ENCODE results near the gene ADAMTSL2. TPM values are rescaled to one million over a fixed set of nuclear protein-coding genes. Genes with fewer than 3 reads are reported as not detected.

ADAMTSL2 gene
- total RNA-seq, 1 donor from 2014 or later = 2.0 TPM

GRCh38 chr9:133528001-133528875 is 6.3 kb upstream of the ADAMTSL2 start:
- H3K4me1 ChIP-seq = peaks cover 24% of the 10 kb centered on the region
- peak overlapping the region in 1 of 2 donors; percentile 16 for H3K4me3 ChIP-seq
- no peaks in the 10 kb centered on the region for H3K36me3 ChIP-seq
- no peak overlapping the region for H3K27ac ChIP-seq
- no peak for DNase-seq (ENCODE audit: extremely low spot score in 2 of 2)
- TF ChIP-seq POLR2AphosphoS5 (IDR thresholded peaks at IDR 0.05; ENCODE audit: insufficient read depth in 1 of 2, low read depth in 1 of 2) = no peak
- no peak for TF ChIP-seq CTCF (IDR thresholded peaks at IDR 0.05)
- TF ChIP-seq POLR2A (IDR thresholded peaks at IDR 0.05) = no peak
- no peaks in the 10 kb centered on the region for H3K27me3 ChIP-seq
- H3K9me3 ChIP-seq = no peaks in the 10 kb centered on the region
- intact Hi-C loops (cut with DNase I) = no loop called here

GRCh38 chr9:133528876-133529241 is 5.6 kb upstream of the ADAMTSL2 start:
- no peak overlapping the region for H3K27ac ChIP-seq
- peaks cover 27% of the 10 kb centered on the region for H3K4me1 ChIP-seq
- H3K9me3 ChIP-seq = no peaks in the 10 kb centered on the region
- H3K36me3 ChIP-seq = no peaks in the 10 kb centered on the region
- no peaks in the 10 kb centered on the region for H3K27me3 ChIP-seq
- no peak overlapping the region for H3K4me3 ChIP-seq
- DNase-seq (ENCODE audit: extremely low spot score in 2 of 2) = no peak
- intact Hi-C loops (cut with DNase I) = no loop called here
- TF ChIP-seq POLR2AphosphoS5 (IDR thresholded peaks at IDR 0.05; ENCODE audit: insufficient read depth in 1 of 2, low read depth in 1 of 2) = no peak
- TF ChIP-seq CTCF (IDR thresholded peaks at IDR 0.05) = no peak
- no peak for TF ChIP-seq POLR2A (IDR thresholded peaks at IDR 0.05)

- no peak overlapping the region for H3K27ac ChIP-seq
- TF ChIP-seq POLR2AphosphoS5 (IDR thresholded peaks at IDR 0.05; ENCODE audit: insufficient read depth in 1 of 2, low read depth in 1 of 2) (no peak), CTCF (IDR thresholded peaks at IDR 0.05) (no peak), POLR2A (IDR thresholded peaks at IDR 0.05) (no peak)
- intact Hi-C loops (cut with DNase I) = no loop called here
- H3K4me3 ChIP-seq = no peak overlapping the region
- peaks cover 33% of the 10 kb centered on the region for H3K4me1 ChIP-seq
- no peaks in the 10 kb centered on the region for H3K36me3 ChIP-seq
- no peaks in the 10 kb centered on the region for H3K27me3 ChIP-seq
- no peaks in the 10 kb centered on the region for H3K9me3 ChIP-seq
- no peak for DNase-seq (ENCODE audit: extremely low spot score in 2 of 2)
These were observed 5.0 kb upstream of the ADAMTSL2 start for GRCh38 chr9:133529457-133529856.

- H3K9me3 ChIP-seq = no peaks in the 10 kb centered on the region
- H3K36me3 ChIP-seq = no peaks in the 10 kb centered on the region
- no peak overlapping the region for H3K27ac ChIP-seq
- H3K27me3 ChIP-seq = no peaks in the 10 kb centered on the region
- TF ChIP-seq POLR2A (IDR thresholded peaks at IDR 0.05) (no peak), POLR2AphosphoS5 (IDR thresholded peaks at IDR 0.05; ENCODE audit: insufficient read depth in 1 of 2, low read depth in 1 of 2) (no peak), CTCF (IDR thresholded peaks at IDR 0.05) (no peak)
- H3K4me3 ChIP-seq = no peak overlapping the region
- H3K4me1 ChIP-seq = peaks cover 37% of the 10 kb centered on the region
- intact Hi-C loops (cut with DNase I) = loop anchor here (10.0 kb wide), 1 partner anchor 185 kb away; no protein-coding TSS in a partner anchor
- DNase-seq (ENCODE audit: extremely low spot score in 2 of 2) = no peak
These were observed 4.6 kb upstream of the ADAMTSL2 start for GRCh38 chr9:133529874-133530273.

- TF ChIP-seq POLR2A (IDR thresholded peaks at IDR 0.05) (no peak), CTCF (IDR thresholded peaks at IDR 0.05) (no peak), POLR2AphosphoS5 (IDR thresholded peaks at IDR 0.05; ENCODE audit: insufficient read depth in 1 of 2, low read depth in 1 of 2) (no peak)
- Histone ChIP-seq H3K27ac (no peak overlapping the region), H3K36me3 (no peaks in the 10 kb centered on the region), H3K4me1 (peaks cover 45% of the 10 kb centered on the region), H3K4me3 (no peak overlapping the region), H3K9me3 (no peaks in the 10 kb centered on the region), H3K27me3 (no peaks in the 10 kb centered on the region)
- intact Hi-C loops (cut with DNase I) = loop anchor here (10.0 kb wide), 1 partner anchor 184 kb away; no protein-coding TSS in a partner anchor
- no peak for DNase-seq (ENCODE audit: extremely low spot score in 2 of 2)
These were observed 3.2 kb upstream of the ADAMTSL2 start for GRCh38 chr9:133531293-133531692.

Data from vagina (tissue), 2 donors.